NK-92 (cell line): ENCODE measurements around the gene S100A16.
"Not testable (repeated sequence)": the region's sequence is repeated elsewhere in the genome, so short reads cannot be mapped to it uniquely, and the experiment has no call there.

Source experiments
- DNase-seq: peaks from one replicate; lab custom pipeline; 2025; ENCODE audit not compliant: unreplicated experiment; lab: John Stamatoyannopoulos, UW

Gene S100A16

DNA sequence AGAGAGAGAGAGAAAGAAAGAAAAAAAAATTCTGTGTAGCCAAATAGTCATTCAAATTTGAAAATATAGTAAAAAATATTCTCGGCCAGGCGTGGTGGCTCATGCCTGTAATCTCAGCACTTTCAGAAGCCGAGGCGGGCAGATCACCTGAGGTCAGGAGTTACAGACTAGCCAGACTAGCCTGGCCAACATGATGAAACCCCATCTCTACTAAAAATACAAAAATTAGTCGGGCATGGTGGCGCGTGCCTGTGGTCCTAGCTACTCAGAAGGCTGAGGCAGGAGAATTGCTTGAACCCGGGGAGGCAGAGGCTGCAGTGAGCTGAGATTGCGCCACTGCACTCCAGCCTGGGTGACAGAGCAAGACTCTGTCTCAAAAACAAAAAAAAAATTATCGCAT, 24.9 kb downstream of the S100A16 start:
- DNase-seq, result not testable (repeated sequence)

DNA sequence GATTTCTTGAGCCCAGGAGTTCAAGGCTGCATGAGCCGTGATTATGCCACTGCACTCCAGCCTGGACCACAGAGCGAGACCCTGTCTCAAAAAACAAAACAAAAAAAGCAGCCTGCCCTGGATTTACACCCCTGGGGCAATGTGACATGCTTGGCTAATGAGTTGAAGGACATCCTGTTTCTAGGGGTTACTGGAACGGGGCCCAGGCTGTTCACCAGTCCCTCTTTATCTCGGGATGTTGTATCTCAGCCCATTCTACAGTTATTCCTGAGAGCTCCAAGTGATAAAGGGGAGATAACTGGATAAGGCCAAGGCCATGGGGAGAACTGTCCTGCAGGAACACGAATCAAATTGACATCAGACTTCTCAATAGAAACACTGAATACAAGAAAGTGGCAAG, 25.6 kb downstream of the S100A16 start:
- no peak for DNase-seq

DNA sequence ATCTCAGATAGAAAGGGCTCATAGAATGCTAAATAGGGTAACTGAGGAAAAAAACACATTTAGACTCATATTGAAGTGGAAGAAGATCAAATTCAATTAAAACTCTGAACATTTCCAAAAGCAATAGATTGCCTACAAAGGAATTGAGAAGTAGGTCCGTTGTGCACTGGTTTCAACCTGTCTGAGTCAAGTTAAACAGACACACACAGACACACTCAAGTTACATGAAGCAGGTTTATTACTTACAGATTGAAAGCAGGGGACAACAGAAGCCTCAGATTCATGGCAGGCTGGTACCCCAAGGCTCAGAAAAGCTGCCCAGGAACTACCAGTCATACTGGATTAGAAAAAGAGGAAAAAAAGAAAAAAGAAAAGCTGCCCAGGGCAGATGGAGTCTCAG, 26.6 kb downstream of the S100A16 start:
- no peak for DNase-seq

DNA sequence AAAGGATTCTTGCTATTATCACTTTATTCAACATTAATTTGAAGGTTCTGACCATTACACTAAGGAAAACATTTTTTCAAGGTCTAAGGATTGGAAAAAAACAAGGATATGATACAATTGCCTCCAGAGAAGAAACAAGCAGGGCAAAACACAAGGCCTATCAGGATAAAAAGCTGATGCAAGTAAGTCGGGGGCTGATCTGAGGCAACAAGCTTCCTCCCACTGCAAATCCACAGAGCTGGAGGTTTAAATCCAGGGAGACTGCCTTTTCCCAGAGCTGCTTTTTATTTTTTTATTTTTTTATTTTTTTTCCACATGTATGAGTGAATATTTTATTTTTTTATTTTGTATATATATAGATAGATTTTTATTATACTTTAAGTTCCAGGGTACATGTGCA, 27.9 kb downstream of the S100A16 start:
- DNase-seq, result no peak

DNA sequence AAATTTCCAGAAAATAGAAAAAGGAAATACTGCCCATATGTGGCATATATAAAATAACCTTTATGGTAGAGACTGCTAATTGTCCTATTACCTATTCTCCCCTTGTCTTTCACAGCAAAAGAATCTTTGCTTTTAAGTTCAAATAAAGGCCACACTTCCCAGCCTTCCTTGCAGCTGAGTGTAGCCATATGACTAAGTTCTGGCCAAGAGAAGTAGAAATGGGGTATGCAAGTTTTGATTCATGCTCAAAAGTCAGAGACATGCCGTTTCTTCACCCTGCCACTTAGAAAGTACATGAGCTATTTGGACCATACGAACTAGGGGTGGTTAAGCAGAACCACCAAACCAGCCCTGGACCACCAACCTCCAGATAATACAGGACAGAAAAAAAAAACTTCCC, 29.0 kb downstream of the S100A16 start:
- no peak for DNase-seq

DNA sequence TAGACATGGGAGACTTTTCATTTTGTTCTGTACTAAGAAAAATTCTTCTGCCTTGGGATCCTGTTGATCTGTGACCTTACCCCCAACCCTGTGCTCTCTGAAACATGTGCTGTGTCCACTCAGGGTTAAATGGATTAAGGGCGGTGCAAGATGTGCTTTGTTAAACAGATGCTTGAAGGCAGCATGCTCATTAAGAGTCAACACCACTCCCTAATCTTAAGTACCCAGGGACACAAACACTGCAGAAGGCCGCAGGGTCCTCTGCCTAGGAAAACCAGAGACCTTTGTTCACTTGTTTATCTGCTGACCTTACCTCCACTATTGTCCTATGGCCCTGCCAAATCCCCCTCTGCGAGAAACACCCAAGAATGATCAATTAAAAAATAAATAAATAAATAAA, 29.4 kb downstream of the S100A16 start:
- not testable (repeated sequence) for DNase-seq

DNA sequence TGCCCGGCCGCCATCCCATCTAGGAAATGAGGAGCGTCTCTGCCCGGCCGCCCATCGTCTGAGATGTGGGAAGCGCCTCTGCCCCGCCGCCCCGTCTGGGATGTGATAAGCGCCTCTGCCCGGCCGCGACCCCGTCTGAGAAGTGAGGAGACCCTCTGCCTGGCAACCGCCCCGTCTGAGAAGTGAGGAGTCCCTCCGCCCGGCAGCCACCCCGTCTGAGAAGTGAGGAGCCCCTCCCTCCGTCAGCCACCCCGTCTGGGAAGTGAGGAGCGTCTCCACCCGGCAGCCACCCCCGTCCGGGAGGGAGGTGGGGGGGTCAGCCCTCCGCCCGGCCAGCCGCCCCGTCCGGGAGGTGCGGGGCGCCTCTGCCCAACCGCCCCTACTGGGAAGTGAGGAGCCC, 30.1 kb downstream of the S100A16 start:
- DNase-seq, result not testable (repeated sequence)

DNA sequence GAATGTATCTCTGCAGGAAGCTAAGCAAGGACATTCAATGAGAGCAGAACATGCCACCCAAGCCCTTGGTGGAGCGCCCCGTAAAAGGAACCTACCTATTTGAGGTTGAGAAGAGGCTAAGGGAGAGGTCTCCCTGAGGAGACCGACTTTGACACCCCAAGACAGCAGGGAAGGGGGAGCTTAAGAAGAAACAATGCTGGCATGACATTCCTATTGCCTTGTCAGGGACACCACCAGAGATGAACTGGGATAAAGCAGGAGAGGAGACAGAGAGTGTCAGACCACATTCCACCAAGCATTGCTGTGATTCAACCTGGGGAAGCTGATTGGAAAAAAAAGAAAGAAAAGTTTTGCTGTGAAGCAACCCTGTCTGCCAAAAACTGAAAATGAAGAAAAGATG, 34.0 kb downstream of the S100A16 start:
- no peak for DNase-seq

DNA sequence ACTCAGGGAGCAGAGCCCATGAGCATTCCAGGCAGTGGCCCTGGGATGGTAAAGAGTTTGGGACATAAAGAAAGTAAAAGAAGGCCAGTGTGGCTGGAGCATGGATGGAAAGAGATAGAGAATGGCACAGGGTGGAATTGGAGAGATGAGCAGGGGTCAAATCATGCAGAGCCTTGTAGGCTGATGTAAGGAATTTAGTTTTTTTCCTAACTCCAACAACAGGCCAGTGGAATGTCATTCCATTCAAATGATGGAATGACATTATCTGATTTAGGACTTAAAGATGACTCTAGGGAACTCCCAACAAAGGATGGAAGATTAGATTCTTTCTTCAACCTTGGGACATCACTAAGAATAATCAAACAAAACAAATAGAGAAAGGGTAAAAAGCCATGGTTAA, 34.4 kb downstream of the S100A16 start:
- no peak for DNase-seq

DNA sequence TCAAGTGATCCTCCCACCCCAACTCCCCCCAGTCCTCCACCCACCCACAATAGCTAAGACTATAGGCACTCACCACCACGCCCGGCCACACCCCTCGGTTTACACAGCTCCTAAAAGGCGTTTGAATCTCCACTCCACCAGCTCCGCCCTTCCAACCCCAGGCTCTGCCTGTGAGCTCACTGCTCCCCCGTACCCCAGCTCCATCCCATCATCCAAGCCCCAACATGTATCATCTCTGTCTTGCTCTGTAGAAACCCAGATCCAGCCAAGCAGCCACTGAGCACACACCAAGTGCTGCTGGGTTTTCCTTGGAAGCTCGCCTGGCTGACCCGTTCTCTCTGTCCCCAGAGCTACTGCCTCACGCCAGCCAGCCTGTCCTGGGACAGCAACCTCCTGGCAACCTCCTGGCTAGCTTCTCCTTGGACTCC, 35.3 kb downstream of the S100A16 start:
- DNase-seq, result no peak

DNA sequence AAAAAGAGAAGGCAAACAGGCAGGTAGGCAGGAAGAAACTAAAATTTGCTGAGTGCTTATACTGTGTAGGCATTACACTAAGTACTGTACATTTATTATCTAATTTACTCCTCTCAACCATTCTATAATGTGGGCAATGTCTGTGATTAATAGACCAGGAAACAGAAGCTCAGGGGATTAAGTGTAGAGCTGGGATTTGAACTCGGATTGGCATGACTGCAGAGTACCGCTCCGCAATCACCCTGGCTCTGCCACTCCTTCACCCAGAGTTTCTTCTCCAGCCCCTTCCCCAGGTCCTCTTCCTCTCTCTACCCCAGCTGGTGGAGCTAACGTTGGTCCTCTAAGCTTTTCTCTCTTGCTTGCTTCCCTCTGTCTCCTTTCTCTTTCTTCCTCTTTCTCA, 35.8 kb downstream of the S100A16 start:
- DNase-seq, result no peak

DNA sequence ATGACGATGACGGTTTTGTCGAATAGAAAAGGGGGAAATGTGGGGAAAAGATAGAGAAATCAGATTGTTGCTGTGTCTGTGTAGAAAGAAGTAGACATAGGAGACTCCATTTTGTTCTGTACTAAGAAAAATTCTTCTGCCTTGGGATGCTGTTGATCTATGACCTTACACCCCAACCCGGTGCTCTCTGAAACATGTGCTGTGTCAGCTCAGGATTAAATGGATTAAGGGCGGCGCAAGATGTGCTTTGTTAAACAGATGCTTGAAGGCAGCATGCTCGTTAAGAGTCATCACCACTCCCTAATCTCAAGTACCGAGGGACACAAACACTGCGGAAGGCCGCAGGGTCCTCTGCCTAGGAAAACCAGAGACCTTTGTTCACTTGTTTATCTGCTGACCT, 37.4 kb downstream of the S100A16 start:
- not testable (repeated sequence) for DNase-seq

DNA sequence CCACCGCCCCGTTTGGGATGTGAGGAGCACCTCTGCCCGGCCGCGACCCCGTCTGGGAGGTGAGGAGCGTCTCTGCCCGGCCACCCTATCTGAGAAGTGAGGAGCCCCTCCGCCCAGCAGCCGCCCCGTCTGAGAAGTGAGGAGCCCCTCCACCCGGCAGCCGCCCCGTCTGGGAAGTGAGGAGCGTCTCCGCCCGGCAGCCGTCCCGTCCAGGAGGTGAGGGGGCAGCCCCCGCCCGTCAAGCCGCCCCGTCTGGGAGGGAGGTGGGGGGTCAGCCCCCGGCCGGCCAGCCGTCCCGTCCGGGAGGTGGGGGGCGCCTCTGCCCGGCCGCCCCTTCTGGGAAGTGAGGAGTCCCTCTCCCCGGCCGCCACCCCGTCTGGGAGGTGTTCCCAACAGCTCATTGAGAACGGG, 37.9 kb downstream of the S100A16 start:
- not testable (repeated sequence) for DNase-seq

DNA sequence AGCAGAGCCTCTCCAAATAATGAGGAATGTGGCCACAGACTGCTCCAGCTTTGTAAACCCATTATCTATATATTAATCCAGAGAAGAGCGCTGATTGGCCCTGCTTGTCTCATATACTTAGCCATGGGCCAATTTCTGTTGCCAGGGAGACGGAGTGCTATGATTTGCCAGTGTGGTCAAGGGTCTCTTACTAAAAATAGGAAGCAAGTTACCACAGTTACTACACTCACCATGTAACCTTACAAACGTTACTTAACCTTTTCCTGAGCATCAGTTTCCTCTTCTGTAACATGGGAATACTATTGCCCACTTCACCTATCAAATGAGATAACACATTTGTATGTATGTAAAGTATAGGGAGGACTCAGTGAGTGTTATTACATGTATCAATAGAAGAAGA, 39.6 kb downstream of the S100A16 start:
- DNase-seq, result no peak

DNA sequence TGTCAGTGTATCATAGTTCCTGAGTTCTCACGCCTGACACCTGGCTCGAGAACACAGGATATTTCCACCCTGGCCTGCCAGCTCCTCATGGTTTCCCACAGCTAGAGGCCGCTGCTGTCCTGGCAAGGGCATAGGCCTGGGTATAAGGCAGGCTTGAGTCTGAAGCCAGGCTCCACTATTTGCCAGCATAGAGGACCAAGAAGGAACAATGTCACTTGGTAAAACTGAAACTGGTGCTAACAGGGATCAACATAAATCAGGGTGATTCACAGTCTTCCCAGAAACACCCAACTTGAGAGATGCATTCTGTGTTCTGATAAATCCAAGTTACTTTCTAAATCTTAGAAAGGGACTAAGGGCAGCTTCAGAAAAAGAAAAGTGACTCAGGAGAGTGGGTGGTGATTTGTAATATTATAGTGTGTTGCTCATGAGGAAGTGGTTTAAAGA, 40.3 kb downstream of the S100A16 start:
- DNase-seq, result no peak

DNA sequence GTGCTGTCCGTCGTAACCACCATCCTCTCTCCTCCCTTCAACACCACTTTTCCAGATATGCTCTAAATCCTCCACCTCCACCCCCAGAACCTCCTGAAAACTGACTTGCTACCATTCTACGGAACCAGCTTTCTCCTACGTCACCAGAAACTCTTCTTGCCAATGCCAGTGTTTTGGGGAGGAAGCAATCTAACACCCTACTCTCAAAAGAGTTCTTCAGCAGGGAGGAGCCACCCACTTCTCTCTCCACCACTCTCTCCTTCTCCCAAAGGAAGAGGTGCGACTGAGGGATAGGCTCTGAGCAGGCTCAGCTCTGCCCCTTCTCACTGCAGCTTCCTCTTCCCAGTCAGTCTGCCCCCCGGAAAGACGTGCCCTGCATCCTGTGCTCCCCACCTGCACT, 41.2 kb downstream of the S100A16 start:
- DNase-seq, result no peak

DNA sequence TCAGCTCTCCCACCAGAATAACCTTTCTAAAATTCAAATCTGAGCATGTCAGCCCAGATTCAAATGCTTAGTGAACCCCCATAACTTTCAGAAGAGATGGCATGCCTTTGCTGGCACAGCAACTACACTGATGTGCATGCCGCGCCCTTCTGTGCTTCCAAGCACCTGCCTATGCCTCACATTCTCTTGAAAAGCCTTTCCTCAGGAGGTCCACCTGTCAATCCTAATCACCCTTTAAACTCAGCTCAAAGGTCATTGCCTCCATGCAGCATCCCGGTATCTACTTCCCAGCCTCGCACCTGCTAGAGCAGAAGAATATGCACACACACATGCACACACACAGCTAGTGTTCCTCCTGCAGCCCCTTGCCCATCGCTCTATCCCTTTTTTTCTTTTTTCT, 42.1 kb downstream of the S100A16 start:
- DNase-seq, result no peak

DNA sequence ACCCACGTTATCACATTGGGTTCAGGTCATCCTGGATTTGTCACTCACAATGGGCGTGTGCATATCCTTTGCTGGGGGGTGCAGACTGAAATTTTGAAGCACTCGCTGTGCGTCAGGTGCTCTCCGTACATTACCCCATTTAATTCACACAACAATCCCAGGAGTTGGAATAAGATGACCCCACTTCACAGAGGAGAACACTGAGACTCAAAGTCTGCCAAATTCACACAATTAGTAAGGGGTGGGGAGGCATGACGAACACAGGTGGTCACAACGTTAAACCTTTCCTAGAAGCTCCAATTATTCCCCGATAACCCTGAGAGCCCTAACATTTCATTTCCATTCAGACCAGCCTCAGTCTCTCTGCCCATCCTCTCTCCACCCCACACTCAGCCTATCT, 43.5 kb downstream of the S100A16 start:
- no peak for DNase-seq

DNA sequence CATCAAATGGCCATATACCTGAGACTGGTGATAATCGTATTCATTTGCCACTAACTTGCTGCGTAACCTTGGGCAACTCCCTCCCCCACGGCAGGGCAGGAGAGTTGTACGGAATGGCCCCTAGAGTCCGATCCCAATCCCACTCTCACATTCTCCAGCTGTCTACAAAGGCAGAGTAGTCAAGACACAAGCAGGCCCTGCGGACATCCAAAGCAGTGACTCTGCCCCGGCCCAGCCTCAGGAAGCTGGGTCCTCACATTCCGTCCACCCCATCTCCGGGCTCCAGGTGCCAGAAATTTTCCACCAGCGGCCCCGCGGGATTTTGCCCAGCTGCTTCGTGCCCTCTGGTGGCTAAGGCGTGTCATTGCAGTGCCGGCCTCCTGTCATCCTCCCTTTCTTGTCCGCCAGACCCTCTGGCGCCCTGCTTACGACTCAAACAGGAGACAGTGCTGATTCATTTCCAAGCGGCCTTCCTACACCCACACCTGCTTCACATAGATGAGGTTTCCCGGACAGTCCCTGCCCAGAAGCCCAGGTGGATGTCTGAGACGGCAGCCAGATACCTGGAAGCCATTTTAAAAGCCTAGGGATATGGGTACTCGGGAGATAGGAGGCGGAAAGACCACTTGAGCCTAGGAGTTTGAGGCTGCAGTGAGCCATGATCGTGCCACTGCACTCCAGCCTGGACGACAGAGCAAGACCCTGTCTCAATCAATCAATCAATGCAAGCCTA, 44.4 kb downstream of the S100A16 start:
- DNase-seq, result no peak

DNA sequence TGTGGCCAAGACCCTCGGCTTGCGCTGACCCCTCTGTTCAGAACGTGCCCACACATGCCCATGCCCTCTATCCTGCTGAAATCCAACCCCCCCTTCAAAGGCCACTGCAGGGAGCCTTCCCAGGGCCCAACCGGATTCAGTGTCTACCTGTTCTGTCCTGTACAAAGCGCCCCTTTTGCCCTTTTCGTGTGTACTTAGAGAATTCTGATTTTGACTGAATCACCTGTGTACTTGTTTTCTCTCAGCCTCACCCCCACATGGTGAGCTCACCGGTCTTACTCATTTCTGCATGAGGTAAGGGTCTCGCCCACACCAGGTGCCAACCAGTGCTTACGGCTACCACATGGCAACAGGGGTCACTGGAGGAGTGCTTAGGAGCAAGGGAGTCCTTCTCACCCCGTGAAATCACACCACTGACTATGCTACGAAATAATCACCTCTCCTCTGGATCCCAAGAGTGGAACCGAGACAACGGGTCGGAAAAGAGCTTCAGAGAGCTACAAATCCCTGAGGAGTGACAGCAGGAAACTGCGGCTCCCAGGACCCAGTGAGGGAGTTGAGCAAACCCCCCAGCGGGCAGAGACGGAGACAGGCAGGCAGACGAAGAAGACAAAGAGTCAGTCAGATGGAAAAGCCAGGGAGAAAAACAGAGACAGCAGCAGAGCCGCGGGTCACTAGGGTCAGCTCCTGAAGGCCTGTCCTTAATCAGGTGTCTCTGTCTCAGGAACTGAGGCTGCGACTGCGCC, 45.1 kb downstream of the S100A16 start:
- no peak for DNase-seq

DNA sequence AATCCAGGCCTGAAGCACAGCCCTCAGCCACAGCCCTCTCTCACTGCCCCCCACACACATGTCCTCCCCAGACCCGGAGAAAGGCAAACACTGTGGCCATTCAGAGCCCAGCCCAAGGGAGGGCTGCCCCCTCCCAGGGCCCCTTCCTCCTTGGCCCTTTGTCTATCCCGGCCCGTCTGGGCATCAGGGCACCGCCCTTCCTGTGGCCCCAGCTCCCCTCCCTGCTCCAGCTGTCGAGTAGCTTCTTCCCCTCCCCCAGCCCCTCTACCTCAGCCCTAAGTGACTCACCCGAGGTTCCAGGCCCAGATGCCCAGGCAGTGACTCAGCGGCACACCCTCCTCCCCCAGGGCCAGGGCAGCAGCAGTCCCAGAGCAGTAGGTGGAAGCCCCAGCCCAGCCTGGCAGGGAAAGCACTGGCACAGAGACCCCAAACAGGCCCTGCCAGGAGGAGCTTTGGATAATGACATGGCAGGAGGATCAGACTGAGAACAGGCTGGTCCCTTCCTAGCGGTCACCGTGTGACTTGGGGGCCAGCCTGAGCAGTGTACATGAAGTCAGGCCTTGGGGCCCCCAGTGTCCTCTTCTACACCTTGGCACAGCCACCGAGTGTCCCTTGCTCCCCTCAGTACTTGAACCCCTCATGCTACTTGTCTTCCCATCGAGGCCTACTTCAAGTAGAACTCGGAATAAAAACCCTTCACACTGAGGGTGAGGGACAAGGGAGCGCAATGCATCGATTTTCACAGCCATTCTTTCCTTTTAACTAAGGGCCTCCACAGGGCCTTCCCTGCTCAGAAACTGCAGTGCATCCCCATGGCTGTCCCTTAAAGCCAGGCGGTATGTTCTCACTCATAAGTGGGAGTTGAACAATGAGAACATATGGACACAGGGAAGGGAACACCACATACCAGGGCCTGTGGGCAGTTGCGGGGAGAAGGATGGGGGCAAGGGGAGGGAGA, 46.2 kb downstream of the S100A16 start:
- no peak for DNase-seq
